Stimulated activated CD8-positive, alpha-beta memory T cell treated with anti-CD3 and anti-CD28 coated beads, Interleukin-7, amount 100 ng/mL, for 48 hours (primary cell): Measurements from ENCODE around the gene LRCH2.
"Not testable (repeated sequence)": the region's sequence is repeated elsewhere in the genome, so short reads cannot be mapped to it uniquely, and the experiment has no call there.

ENCODE experiments used
- DNase-seq, 2 donors: peaks; one replicate each; pipeline ENCODE4 v3.0.0-alpha.2; 2020; ENCODE audit warnings: low read depth in 1 of 2; ENCODE audit errors: extremely low read depth in 1 of 2

Gene LRCH2

GRCh38 chrX:115233497-115234455, at the start of gene LRCH2:
Gene LRCH2 (minus strand): TSS chrX:115234096. CDS start chrX:115234041, 55 bp downstream.
- DNase-seq: no peak

GRCh38 chrX:115269051-115269683, 35.3 kb upstream of the LRCH2 start:
- no peak for DNase-seq

GRCh38 chrX:115268421-115268820, 34.5 kb upstream of the LRCH2 start:
- no peak for DNase-seq

- DNase-seq: no peak
These were observed 32.4 kb upstream of the LRCH2 start for GRCh38 chrX:115266300-115266699.

- DNase-seq: no peak
These were observed 30.1 kb upstream of the LRCH2 start for GRCh38 chrX:115264009-115264408.

- no peak for DNase-seq
These were observed 27.3 kb upstream of the LRCH2 start for GRCh38 chrX:115261148-115261547.

GRCh38 chrX:115260330-115260729, 26.4 kb upstream of the LRCH2 start:
- no peak for DNase-seq

GRCh38 chrX:115259238-115259875, 25.5 kb upstream of the LRCH2 start:
- no peak for DNase-seq

- DNase-seq: no peak
These were observed 23.8 kb upstream of the LRCH2 start for GRCh38 chrX:115257711-115258110.

- no peak for DNase-seq
These were observed 21.1 kb upstream of the LRCH2 start for GRCh38 chrX:115255003-115255402.

GRCh38 chrX:115251458-115252233, 17.8 kb upstream of the LRCH2 start:
- no peak for DNase-seq

- no peak for DNase-seq
These were observed 3.2 kb upstream of the LRCH2 start for GRCh38 chrX:115237056-115237455.

GRCh38 chrX:115236560-115236959, 2.7 kb upstream of the LRCH2 start:
- no peak for DNase-seq

GRCh38 chrX:115234461-115234860, 565 bp upstream of the LRCH2 start:
- DNase-seq: no peak

- DNase-seq: no peak
These were observed 881 bp downstream of the LRCH2 start for GRCh38 chrX:115232933-115233496.

GRCh38 chrX:115229337-115230003, 4.4 kb downstream of the LRCH2 start:
- DNase-seq: no peak

GRCh38 chrX:115226929-115227328, 7.0 kb downstream of the LRCH2 start:
- DNase-seq: no peak

- not testable (repeated sequence) for DNase-seq
These were observed 16.6 kb downstream of the LRCH2 start for GRCh38 chrX:115217346-115217745.

GRCh38 chrX:115214605-115215004, 19.3 kb downstream of the LRCH2 start:
- DNase-seq: no peak

- DNase-seq: no peak
These were observed 19.7 kb downstream of the LRCH2 start for GRCh38 chrX:115214151-115214550.
